Prostate gland (tissue), 2 donors: ENCODE measurements around the gene ENO3. TPM values are rescaled to one million over a fixed set of nuclear protein-coding genes. Genes with fewer than 3 reads are reported as not detected.

ENCODE experiments used
- DNase-seq: peaks from one replicate; pipeline ENCODE4 v3.0.0-alpha.2; 2019; ENCODE audit warnings: low spot score
- H3K27ac ChIP-seq, 2 donors: fragments of 200-600 bp; sonication (generic); 2 replicates each; pipeline ENCODE4 v1.5.1; 2017 to 2019
- H3K27me3 ChIP-seq: fragments of 200-600 bp; sonication (generic); replicated peaks from 2 replicates; pipeline ENCODE4 v1.5.1; 2019; ENCODE audit not compliant: insufficient read depth
- H3K36me3 ChIP-seq, 2 donors: fragments of 200-600 bp; sonication (generic); 1 replicate in 1 of 2; 2 replicates in 1 of 2; pipeline versions ENCODE4 v1.5.1 to v1.8.1; 2017 to 2019
- H3K4me1 ChIP-seq: fragments of 200-600 bp; sonication (generic); replicated peaks from 2 replicates; pipeline ENCODE4 v1.5.1; 2019
- H3K4me3 ChIP-seq, 2 donors: fragments of 200-600 bp; sonication (generic); 2 replicates each; pipeline ENCODE4 v1.5.1; 2017 to 2019
- H3K9me3 ChIP-seq: fragments of 200-600 bp; sonication (generic); 2 replicates; pipeline ENCODE4 v1.5.1; 2017
- POLR2A ChIP-seq: fragments of 450-650 bp; IDR thresholded peaks from one replicate; pipeline ENCODE4 v1.6.1; 2016; ENCODE audit warnings: antibody characterized with exemption, mild to moderate bottlenecking
- POLR2AphosphoS5 ChIP-seq: sonication (generic); formaldehyde crosslinking; IDR thresholded peaks from one replicate; pipeline ENCODE4 v1.6.1; 2017; ENCODE audit warnings: antibody characterized with exemption
- WGBS: methylation state at CpG from one replicate; pipeline ENCODE4 v1.1.5; 2018; 5-methylcytosine and 5-hydroxymethylcytosine counted together
- intact Hi-C: fragments of 100-400 bp; cut with DNase I; formaldehyde crosslinking; loops from one replicate; pipeline ENCODE4 v1.14.2; 2022
- total RNA-seq, 2 donors: library from RNA; depleted of rRNA; stranded (reverse); fragments of >200 nt; gene quantifications; one replicate each; pipeline ENCODE4 v1.1.0, GENCODE V29; 2016
- TF ChIP-seq, protein P1 (sequence below), 4 experiments: fragments of 200-600 bp in 2 of 4; fragments of 450-650 bp in 2 of 4; sonication (generic) in 2 of 4; IDR thresholded peaks; 1 replicate in 3 of 4; 2 replicates in 1 of 4; pipeline ENCODE4 v1.5.1; 2016 to 2019; ENCODE audit warnings: antibody characterized with exemption in 4 of 4, mild to moderate bottlenecking in 2 of 4, moderate library complexity in 2 of 4

The ENO3 gene
- total RNA-seq, 2 donors from 2014 or later = 9.7 to 10.2 TPM

- no peaks in the 10 kb centered on the region for H3K27me3 ChIP-seq
- no peaks in the 10 kb centered on the region for H3K9me3 ChIP-seq
- H3K4me1 ChIP-seq = no peaks in the 10 kb centered on the region
- 83% methylated on average over 9 of the region's 9 CpGs for WGBS
- no peak overlapping the region for H3K27ac ChIP-seq
- DNase-seq = no peak
- intact Hi-C loops = no loop called here
- TF ChIP-seq, protein P1, sequence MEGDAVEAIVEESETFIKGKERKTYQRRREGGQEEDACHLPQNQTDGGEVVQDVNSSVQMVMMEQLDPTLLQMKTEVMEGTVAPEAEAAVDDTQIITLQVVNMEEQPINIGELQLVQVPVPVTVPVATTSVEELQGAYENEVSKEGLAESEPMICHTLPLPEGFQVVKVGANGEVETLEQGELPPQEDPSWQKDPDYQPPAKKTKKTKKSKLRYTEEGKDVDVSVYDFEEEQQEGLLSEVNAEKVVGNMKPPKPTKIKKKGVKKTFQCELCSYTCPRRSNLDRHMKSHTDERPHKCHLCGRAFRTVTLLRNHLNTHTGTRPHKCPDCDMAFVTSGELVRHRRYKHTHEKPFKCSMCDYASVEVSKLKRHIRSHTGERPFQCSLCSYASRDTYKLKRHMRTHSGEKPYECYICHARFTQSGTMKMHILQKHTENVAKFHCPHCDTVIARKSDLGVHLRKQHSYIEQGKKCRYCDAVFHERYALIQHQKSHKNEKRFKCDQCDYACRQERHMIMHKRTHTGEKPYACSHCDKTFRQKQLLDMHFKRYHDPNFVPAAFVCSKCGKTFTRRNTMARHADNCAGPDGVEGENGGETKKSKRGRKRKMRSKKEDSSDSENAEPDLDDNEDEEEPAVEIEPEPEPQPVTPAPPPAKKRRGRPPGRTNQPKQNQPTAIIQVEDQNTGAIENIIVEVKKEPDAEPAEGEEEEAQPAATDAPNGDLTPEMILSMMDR (IDR thresholded peaks at IDR 0.05) = no peak
- TF ChIP-seq POLR2AphosphoS5 = no peak
- TF ChIP-seq POLR2A = no peak
- H3K4me3 ChIP-seq = no peak overlapping the region
- peaks cover 0 to 9% of the 10 kb centered on the region in 2 donors for H3K36me3 ChIP-seq
These were observed 9.5 kb downstream of the ENO3 start for GRCh38 chr17:4960279-4960922.

DNA sequence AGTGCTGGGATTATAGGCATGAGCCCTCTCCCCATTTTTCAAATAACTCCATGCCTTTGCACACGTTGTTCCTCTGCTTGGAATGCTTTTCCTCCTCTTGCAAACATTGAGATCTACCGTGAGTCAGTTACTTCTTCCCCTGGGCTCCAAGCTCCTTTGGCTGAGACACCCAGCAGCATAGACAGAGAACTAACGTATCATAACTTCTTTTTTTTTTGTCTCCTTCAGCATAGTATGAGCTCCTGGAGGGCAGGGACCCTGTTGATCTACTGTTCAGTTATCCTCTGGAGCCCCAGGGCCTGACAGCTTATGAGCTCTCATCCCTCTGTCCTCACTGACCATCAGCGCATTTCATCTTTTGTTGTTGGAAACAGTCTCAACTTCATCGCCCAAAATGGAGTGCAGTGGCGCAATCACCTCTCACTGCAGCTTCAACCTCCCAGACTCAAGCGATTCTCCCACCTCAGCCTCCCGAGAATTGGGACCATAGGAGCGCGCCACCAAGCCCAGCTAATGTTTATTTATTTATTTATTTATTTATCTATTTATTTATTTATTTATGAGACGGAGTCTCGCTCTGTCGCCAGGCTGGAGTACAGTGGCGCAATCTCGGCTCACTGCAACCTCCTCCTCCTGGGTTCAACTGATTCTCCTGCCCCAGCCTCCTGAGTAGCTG lies 14.5 kb downstream of the ENO3 start:
- Histone ChIP-seq H3K27me3 (no peaks in the 10 kb centered on the region), H3K9me3 (no peaks in the 10 kb centered on the region), H3K27ac (peak overlapping the region in 1 of 2 donors; percentile 96), H3K4me3 (no peak overlapping the region), H3K36me3 (peaks cover 0 to 8% of the 10 kb centered on the region in 2 donors), H3K4me1 (peaks cover 12% of the 10 kb centered on the region)
- no peak for DNase-seq
- WGBS = 95% methylated on average over 15 of the region's 15 CpGs
- intact Hi-C loops = no loop called here
- TF ChIP-seq POLR2A (no peak), POLR2AphosphoS5 (no peak)
- TF ChIP-seq, protein P1 (IDR thresholded peaks at IDR 0.05) = no peak

- no peaks in the 10 kb centered on the region for H3K9me3 ChIP-seq
- peak; percentile 100 for DNase-seq
- intact Hi-C loops = loop anchor here (2.0 kb wide), 2 partner anchors 18 to 30 kb away; partner anchors contain the start of genes INCA1, KIF1C and PFN1
- WGBS = under 1% methylated on average over 40 of the region's 42 CpGs
- H3K27ac ChIP-seq = peak overlapping the region; percentile 94 to 96
- no peaks in the 10 kb centered on the region for H3K27me3 ChIP-seq
- peak overlapping the region; percentile 48 to 63 for H3K4me3 ChIP-seq
- H3K36me3 ChIP-seq = peaks cover 0 to 8% of the 10 kb centered on the region in 2 donors
- TF ChIP-seq, protein P1 (IDR thresholded peaks at IDR 0.05) = peak in 1 of 4 experiments; percentile 14
- TF ChIP-seq POLR2A (peak; percentile 42), POLR2AphosphoS5 (peak; percentile 86)
- peaks cover 12% of the 10 kb centered on the region for H3K4me1 ChIP-seq
These were observed 16.1 kb downstream of the ENO3 start for GRCh38 chr17:4966844-4967538.

GRCh38 chr17:4967539-4968485 lies 16.9 kb downstream of the ENO3 start, which contains the start of gene SPAG7:
TSS of gene SPAG7 (minus strand) at chr17:4967817. CDS start at chr17:4967804, 13 bp downstream.
- peak; percentile 93 for DNase-seq
- Histone ChIP-seq H3K4me1 (peaks cover 12% of the 10 kb centered on the region), H3K9me3 (no peaks in the 10 kb centered on the region), H3K4me3 (peak within 1 kb of the TSS; percentile 48 to 63), H3K27ac (peak within 1 kb of the TSS; percentile 94 to 96), H3K27me3 (no peaks in the 10 kb centered on the region), H3K36me3 (peaks cover 2 to 8% of the 10 kb centered on the region in 2 donors)
- under 1% methylated on average over 66 of the region's 66 CpGs for WGBS
- TF ChIP-seq POLR2A = peak; percentile 72
- TF ChIP-seq POLR2AphosphoS5 = peak; percentile 91
- TF ChIP-seq, protein P1 (IDR thresholded peaks at IDR 0.05) = peak in 2 of 4 experiments; percentile 3 to 24
- intact Hi-C loops = loop anchor here (2.0 kb wide), 2 partner anchors 19 to 29 kb away; partner anchors contain the start of genes INCA1, KIF1C and PFN1
